ENCODE measurements around the gene SRBD1.

DNA sequence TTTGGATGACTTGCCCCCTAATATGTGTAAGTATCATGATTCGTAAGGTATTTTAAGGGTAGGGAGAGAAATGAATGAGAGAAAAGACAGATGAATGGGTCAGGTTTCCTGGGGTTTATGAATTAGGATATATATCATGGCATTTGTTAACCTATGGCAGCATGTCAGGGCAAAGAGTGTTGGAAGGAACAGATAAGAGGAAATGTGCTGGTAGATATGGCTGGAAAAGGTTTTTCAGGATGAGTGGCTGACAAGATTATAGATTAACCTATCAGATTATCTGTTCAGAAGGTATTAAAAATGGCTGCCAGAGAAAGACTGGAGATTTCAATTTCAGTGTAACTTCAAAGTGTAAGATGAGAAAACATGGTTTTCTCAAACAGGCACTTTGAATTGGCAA is 67.8 kb downstream of the SRBD1 start:
- no peak for TF ChIP-seq GATA2 (IDR thresholded peaks at IDR 0.05; ENCODE audit: low read depth, low read length)
- TF ChIP-seq GATA3 (IDR thresholded peaks at IDR 0.05; ENCODE audit: low read depth, low read length): no peak
